Sigmoid colon (tissue), 7 donors: ENCODE results near the gene ELMO3. TPM values are rescaled to one million over a fixed set of nuclear protein-coding genes. Genes with fewer than 3 reads are reported as not detected.
A peak's percentile ranks its signal among the peaks of the same experiment; 100 is the strongest.

Source experiments
- DNase-seq: peaks from one replicate; pipeline ENCODE4 v3.0.0-alpha.2; 2019
- H3K27ac ChIP-seq, 4 donors: fragments of 200-600 bp; sonication (generic); one replicate each; pipeline ENCODE4 v1.5.1; 2016 to 2019; ENCODE audit warnings: mild to moderate bottlenecking in 1 of 4
- H3K27me3 ChIP-seq, 3 donors: fragments of 200-600 bp; sonication (generic); one replicate each; pipeline ENCODE4 v1.5.1; 2019; ENCODE audit warnings: mild to moderate bottlenecking in 1 of 3
- H3K36me3 ChIP-seq, 4 donors: fragments of 200-600 bp; sonication (generic); one replicate each; pipeline ENCODE4 v1.5.1; 2016 to 2019
- H3K4me1 ChIP-seq, 4 donors: fragments of 200-600 bp; sonication (generic); one replicate each; pipeline ENCODE4 v1.5.1; 2017 to 2019
- H3K4me3 ChIP-seq, 4 donors: fragments of 200-600 bp; sonication (generic); one replicate each; pipeline ENCODE4 v1.5.1; 2017 to 2019; ENCODE audit warnings: mild to moderate bottlenecking in 2 of 4, moderate library complexity in 1 of 4
- H3K9me3 ChIP-seq, 4 donors: fragments of 200-600 bp in 3 of 4; sonication (generic) in 3 of 4; one replicate each; pipeline versions ENCODE4 v1.5.1 to v1.6.1; 2013 to 2019
- EP300 ChIP-seq, 4 donors: sonication (generic); formaldehyde crosslinking; IDR thresholded peaks; one replicate each; pipeline ENCODE4 v1.6.1; 2017; ENCODE audit warnings: antibody characterized with exemption in 4 of 4
- POLR2A ChIP-seq, 2 donors: fragments of 450-650 bp; IDR thresholded peaks; one replicate each; pipeline ENCODE4 v1.6.1; 2016; ENCODE audit warnings: antibody characterized with exemption in 2 of 2, mild to moderate bottlenecking in 2 of 2, moderate library complexity in 2 of 2
- POLR2AphosphoS5 ChIP-seq, 4 donors: sonication (generic); formaldehyde crosslinking; IDR thresholded peaks; one replicate each; pipeline ENCODE4 v1.6.1; 2017; ENCODE audit warnings: antibody characterized with exemption in 4 of 4
- WGBS, 2 donors: extraction: QIAGEN DNeasy Blood & Tissue Kit; methylation state at CpG; one replicate each; pipeline ENCODE4 v1.1.7; 2013; 5-methylcytosine and 5-hydroxymethylcytosine counted together
- intact Hi-C: fragments of 100-400 bp; cut with DNase I; formaldehyde crosslinking; loops from one replicate; pipeline ENCODE4 v1.15.1; 2023
- polyA plus RNA-seq, 3 donors: library from polyadenylated mRNA; stranded (reverse); fragments of 200-250 nt; gene quantifications; one replicate each; pipeline ENCODE4 v1.2.3, GENCODE V29; 2013
- total RNA-seq, 4 donors: library from RNA; depleted of rRNA; stranded (reverse); fragments of >200 nt; gene quantifications; one replicate each; pipeline ENCODE4 v1.1.0, GENCODE V29; 2016
- TF ChIP-seq, protein P1 (sequence below), 4 experiments: fragments of 450-650 bp in 3 of 4; fragments of 200-600 bp in 1 of 4; IDR thresholded peaks; one replicate each; pipeline ENCODE4 v1.5.1; 2016 to 2019; ENCODE audit warnings: antibody characterized with exemption in 4 of 4, mild to moderate bottlenecking in 3 of 4, moderate library complexity in 2 of 4
- donor health status: healthy with polysubstance abuse.
- donor health status: Bipolar disorder and iron deficiency.
- donor health status: healthy.

ELMO3 gene
- total and polyA plus RNA-seq, 7 donors = 0.14 to 41.8 (median 1.7) TPM

DNA sequence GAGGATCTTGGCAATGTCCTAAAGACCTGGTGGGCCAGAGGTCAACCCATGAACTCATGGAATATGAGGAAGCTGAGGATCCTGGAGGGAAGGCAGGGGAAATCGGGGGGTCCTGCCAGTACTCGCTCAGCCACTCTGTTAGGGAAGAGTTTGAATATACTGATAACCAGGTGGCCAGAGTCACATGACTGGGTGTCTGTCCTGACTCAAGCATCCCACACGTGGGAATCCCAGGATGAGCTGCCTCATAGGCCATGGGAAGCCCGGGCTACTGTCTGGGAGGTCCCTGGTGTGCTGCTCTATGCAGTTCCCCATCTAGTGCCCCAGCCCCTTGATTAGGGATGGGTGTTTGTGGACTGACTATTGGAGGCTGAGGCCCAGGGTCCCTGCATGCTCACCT, 10.6 kb upstream of the ELMO3 start:
- no peaks in the 10 kb centered on the region for H3K9me3 ChIP-seq
- no peak overlapping the region for H3K27ac ChIP-seq
- TF ChIP-seq, protein P1, sequence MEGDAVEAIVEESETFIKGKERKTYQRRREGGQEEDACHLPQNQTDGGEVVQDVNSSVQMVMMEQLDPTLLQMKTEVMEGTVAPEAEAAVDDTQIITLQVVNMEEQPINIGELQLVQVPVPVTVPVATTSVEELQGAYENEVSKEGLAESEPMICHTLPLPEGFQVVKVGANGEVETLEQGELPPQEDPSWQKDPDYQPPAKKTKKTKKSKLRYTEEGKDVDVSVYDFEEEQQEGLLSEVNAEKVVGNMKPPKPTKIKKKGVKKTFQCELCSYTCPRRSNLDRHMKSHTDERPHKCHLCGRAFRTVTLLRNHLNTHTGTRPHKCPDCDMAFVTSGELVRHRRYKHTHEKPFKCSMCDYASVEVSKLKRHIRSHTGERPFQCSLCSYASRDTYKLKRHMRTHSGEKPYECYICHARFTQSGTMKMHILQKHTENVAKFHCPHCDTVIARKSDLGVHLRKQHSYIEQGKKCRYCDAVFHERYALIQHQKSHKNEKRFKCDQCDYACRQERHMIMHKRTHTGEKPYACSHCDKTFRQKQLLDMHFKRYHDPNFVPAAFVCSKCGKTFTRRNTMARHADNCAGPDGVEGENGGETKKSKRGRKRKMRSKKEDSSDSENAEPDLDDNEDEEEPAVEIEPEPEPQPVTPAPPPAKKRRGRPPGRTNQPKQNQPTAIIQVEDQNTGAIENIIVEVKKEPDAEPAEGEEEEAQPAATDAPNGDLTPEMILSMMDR (IDR thresholded peaks at IDR 0.05) = no peak
- no peak for TF ChIP-seq EP300 (IDR thresholded peaks at IDR 0.05)
- WGBS, 2 donors = 82 to 86% methylated on average over 4 of the region's 4 CpGs
- no peak for DNase-seq
- H3K4me1 ChIP-seq = peaks cover 1 to 36% (median 35%) of the 10 kb centered on the region in 4 donors
- no peak overlapping the region for H3K4me3 ChIP-seq
- intact Hi-C loops = no loop called here
- no peaks in the 10 kb centered on the region for H3K27me3 ChIP-seq
- H3K36me3 ChIP-seq = peaks cover 0 to 1% (median 0%) of the 10 kb centered on the region in 4 donors

DNA sequence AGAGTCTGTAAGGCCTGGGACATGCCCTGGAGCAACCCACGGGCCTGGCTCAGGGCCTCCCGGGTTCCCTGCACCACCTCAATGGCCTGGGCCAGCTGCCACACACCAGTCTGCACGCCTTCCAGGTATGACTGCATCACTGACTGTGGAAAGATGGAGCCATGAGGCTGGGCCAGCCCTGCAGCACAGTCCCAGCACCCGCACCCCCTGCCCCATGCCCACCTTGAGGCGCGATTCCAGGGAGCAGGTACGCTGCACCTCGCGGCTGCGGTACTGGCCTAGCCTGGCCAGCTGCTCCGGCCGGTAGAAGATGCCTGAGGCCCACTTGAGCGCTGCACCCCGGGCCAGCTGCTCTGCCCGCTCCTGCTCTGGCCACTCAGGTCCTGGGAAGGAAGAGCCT, 10.1 kb upstream of the ELMO3 start:
- H3K4me1 ChIP-seq = peaks cover 1 to 40% (median 39%) of the 10 kb centered on the region in 4 donors
- no peaks in the 10 kb centered on the region for H3K9me3 ChIP-seq
- H3K36me3 ChIP-seq = peaks cover 0 to 6% (median 0%) of the 10 kb centered on the region in 4 donors
- no peak overlapping the region for H3K4me3 ChIP-seq
- H3K27me3 ChIP-seq = no peaks in the 10 kb centered on the region
- H3K27ac ChIP-seq = no peak overlapping the region
- TF ChIP-seq EP300 (IDR thresholded peaks at IDR 0.05) (no peak), POLR2A (IDR thresholded peaks at IDR 0.05) (no peak), POLR2AphosphoS5 (IDR thresholded peaks at IDR 0.05) (no peak)
- intact Hi-C loops = no loop called here
- 93 to 94% methylated on average over 15 of the region's 15 CpGs for WGBS, 2 donors
- no peak for DNase-seq

DNA sequence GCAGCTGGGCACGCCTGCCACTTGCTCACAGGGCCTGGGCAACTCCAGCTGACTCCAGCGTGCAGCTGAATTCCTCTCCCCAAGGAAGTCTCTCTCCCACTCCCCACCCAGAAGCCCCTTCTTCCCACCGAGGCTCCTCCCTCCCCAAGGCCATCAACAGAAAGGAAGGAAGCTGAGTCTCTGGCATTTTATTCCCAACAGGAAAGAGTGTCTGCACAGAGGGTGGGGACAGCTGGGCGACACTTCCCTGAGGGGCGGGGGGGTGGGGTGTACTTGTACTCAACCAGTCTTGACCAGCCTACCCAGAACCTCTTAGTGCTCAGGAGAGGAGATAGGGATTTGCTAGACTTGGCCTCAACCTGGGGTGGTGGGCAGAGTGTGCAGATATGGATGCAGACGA, 8.9 kb upstream of the ELMO3 start, which contains the start of gene EXOC3L1:
TSS of gene EXOC3L1 (minus strand) at position 96 of the 400 bp plus-strand sequence. CDS start 460 bp downstream, outside the sequence.
- Histone ChIP-seq H3K36me3 (peaks cover 8 to 19% (median 11%) of the 10 kb centered on the region in 4 donors), H3K4me1 (peaks cover 1 to 37% (median 34%) of the 10 kb centered on the region in 4 donors), H3K27me3 (no peaks in the 10 kb centered on the region), H3K27ac (no peak within 1 kb of the TSS), H3K9me3 (no peaks in the 10 kb centered on the region), H3K4me3 (no peak within 1 kb of the TSS)
- DNase-seq = no peak
- no peak for TF ChIP-seq EP300 (IDR thresholded peaks at IDR 0.05)
- TF ChIP-seq POLR2A (IDR thresholded peaks at IDR 0.05) = no peak
- TF ChIP-seq, protein P1 (IDR thresholded peaks at IDR 0.05) = no peak
- TF ChIP-seq POLR2AphosphoS5 (IDR thresholded peaks at IDR 0.05) = no peak
- intact Hi-C loops = no loop called here
- 37 to 51% methylated on average over 6 of the region's 6 CpGs for WGBS, 2 donors

DNA sequence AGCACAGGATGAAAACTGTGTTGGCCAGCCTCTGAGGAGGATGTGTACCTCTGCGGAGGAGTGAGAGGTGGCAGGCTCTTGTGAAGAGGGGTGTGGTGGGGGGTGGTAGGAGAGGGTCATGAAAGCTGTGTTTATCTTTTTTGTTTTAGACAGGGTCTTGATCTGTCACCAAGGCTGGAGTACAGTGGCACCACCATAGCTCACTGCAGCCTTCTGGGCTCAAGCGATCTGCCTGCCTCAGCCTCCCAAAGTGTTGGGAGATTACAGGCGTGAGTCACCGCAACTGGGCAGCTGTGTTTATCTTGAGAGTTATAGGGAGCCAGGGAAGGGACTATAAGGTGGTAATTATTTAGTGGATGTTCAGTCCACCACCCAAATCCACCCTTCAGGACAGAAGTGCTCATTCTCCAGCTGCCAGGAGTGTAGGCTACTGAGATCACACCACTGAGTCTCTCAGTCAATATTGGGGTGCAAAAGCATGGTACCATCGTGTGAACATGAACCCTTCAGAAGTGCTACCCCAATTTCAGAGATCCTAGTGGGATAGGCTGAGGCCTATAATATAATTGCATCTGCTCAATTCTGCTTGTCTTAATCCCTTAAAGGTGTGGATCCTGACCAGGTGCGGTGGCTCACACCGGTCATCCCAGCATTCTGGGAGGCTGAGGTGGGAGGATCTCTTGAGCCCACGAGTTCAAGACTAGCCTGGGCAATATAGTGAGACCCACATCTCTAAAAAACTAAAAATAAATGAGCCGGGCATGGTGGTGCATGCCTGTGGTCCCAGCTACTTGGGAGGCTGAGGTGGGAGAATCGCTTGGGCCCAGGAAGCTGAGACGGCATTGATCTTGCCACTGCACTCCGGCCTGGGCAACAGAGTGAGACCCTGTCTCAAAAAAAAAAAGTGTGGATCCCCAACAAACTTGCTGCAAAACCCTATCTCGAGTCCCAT, 8.2 kb upstream of the ELMO3 start:
- intact Hi-C loops = no loop called here
- DNase-seq = no peak
- H3K36me3 ChIP-seq = peaks cover 14 to 25% (median 17%) of the 10 kb centered on the region in 4 donors
- H3K27ac ChIP-seq = no peak overlapping the region
- no peaks in the 10 kb centered on the region for H3K27me3 ChIP-seq
- H3K4me1 ChIP-seq = peaks cover 1 to 30% (median 28%) of the 10 kb centered on the region in 4 donors
- no peak overlapping the region for H3K4me3 ChIP-seq
- 68 to 82% methylated on average over 13 of the region's 13 CpGs for WGBS, 2 donors
- H3K9me3 ChIP-seq = no peaks in the 10 kb centered on the region
- no peak for TF ChIP-seq POLR2A (IDR thresholded peaks at IDR 0.05)
- TF ChIP-seq, protein P1 (IDR thresholded peaks at IDR 0.05) = no peak
- TF ChIP-seq POLR2AphosphoS5 (IDR thresholded peaks at IDR 0.05) = no peak
- no peak for TF ChIP-seq EP300 (IDR thresholded peaks at IDR 0.05)

DNA sequence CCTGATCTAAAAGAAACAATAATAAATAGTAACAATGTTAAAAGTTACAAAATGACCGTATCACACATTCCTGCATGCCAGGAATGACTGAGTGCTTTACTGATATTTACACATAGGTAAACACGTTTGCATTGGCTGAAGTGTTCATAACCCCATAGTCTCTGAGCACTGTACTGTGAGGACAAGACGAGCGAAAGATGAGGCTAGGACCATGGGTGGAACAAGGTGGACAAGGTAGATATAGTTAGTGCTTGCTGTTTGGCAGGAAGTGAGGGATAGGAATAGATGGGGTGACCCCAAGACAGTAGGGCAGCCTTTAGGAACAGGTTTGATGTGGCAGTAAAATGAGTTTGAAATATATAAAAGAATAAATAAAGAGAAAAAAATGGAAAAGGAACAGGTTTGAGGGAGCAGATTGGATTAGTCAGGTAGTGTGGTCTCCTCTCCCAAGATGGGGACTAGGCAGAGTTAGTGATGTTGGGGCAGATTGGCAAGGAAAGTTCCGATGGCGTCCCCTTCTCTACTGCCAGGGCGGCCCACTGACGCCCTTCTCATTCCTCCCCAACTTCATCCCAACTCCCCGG, 7.4 kb upstream of the ELMO3 start:
- WGBS, 2 donors = 21 to 31% methylated on average over 9 of the region's 9 CpGs
- Histone ChIP-seq H3K4me3 (peak overlapping the region in 3 of 4 donors; percentile 83 to 93 (median 92)), H3K27ac (peak overlapping the region in 1 of 4 donors; percentile 72), H3K9me3 (no peaks in the 10 kb centered on the region), H3K4me1 (peaks cover 1 to 27% (median 25%) of the 10 kb centered on the region in 4 donors), H3K27me3 (no peaks in the 10 kb centered on the region), H3K36me3 (peaks cover 22 to 33% (median 24%) of the 10 kb centered on the region in 4 donors)
- intact Hi-C loops = no loop called here
- DNase-seq = no peak
- TF ChIP-seq POLR2A (IDR thresholded peaks at IDR 0.05) = no peak
- TF ChIP-seq EP300 (IDR thresholded peaks at IDR 0.05) = no peak
- TF ChIP-seq, protein P1 (IDR thresholded peaks at IDR 0.05) = no peak
- TF ChIP-seq POLR2AphosphoS5 (IDR thresholded peaks at IDR 0.05) = no peak
